ENCODE data around the gene SLC6A11.

Gene SLC6A11

GRCh38 chr3:10974131-10974530 is 158.1 kb downstream of the SLC6A11 start:
- no peak for TF ChIP-seq CTCF (IDR thresholded peaks at IDR 0.05; ENCODE audit: extremely low read depth, missing control alignments)
- no peak for DNase-seq (ENCODE audit: low spot score)

- no peak for TF ChIP-seq CTCF (IDR thresholded peaks at IDR 0.05; ENCODE audit: extremely low read depth, missing control alignments)
- no peak for DNase-seq (ENCODE audit: low spot score)
Observed at GRCh38 chr3:10974746-10975375, 158.8 kb downstream of the SLC6A11 start.

GRCh38 chr3:10975695-10976234 is 159.7 kb downstream of the SLC6A11 start:
- no peak for TF ChIP-seq CTCF (IDR thresholded peaks at IDR 0.05; ENCODE audit: extremely low read depth, missing control alignments)

GRCh38 chr3:10976770-10977169 is 160.7 kb downstream of the SLC6A11 start:
- no peak for DNase-seq (ENCODE audit: low spot score)
- no peak for TF ChIP-seq CTCF (IDR thresholded peaks at IDR 0.05; ENCODE audit: extremely low read depth, missing control alignments)

More at GRCh38 chr3:10975695-10976234, 159.7 kb downstream of the SLC6A11 start:
- DNase-seq (ENCODE audit: low spot score): no peak

GRCh38 chr3:10977892-10978510 is 162.0 kb downstream of the SLC6A11 start:
- DNase-seq (ENCODE audit: low spot score): no peak
- no peak for TF ChIP-seq CTCF (IDR thresholded peaks at IDR 0.05; ENCODE audit: extremely low read depth, missing control alignments)

GRCh38 chr3:10978956-10979355 is 162.9 kb downstream of the SLC6A11 start:
- TF ChIP-seq CTCF (IDR thresholded peaks at IDR 0.05; ENCODE audit: extremely low read depth, missing control alignments): no peak
- DNase-seq (ENCODE audit: low spot score): no peak

GRCh38 chr3:10980312-10980711 is 164.3 kb downstream of the SLC6A11 start:
- no peak for DNase-seq (ENCODE audit: low spot score)
- no peak for TF ChIP-seq CTCF (IDR thresholded peaks at IDR 0.05; ENCODE audit: extremely low read depth, missing control alignments)
